ENCODE measurements around the gene LPCAT1.

DNA sequence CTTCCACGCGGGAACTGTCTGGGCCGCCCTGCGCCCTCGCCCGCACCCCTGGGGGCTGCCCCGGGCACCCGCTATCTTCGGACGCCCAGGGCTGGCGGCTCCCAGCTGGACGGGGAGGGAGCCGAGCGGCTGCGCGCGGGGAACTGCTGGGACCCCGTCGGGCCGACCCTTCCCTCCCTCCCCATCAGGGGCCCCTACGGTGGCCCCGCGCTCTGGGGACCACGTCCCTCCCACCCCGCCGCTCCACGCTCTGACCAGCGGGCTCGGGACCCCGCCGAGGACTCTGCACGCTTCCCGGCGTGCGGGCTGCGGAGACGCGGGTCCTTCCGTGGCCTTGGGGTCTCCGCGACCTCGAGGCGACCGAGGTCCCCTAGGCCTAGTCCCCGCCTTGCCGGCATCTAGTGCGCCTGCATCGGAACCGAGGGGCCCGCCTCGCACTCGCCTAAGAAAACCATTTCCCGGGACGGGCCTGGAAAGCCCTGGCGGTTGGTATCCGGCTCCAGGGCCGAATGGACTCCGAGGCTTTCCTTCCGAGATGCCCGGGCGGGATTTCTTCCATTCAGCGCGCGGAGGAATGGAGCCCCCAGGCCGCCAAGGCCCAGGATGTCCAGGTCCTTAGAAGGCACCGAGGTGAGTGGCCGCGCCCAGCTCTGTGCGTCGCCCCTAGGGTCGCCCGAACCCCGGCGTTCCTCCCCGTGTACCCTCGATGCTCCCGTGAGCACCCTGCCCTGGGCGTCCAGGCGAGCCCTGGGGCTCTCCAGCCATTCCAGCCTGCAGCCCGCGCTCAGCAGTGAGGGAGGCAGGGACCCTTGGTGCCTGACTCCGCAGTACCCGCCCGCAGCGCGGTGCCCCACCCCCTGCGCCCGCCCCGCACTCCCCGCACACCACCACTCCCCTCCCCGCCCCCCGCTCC is 77.8 kb downstream of the LPCAT1 start:
- TF ChIP-seq, protein P1, sequence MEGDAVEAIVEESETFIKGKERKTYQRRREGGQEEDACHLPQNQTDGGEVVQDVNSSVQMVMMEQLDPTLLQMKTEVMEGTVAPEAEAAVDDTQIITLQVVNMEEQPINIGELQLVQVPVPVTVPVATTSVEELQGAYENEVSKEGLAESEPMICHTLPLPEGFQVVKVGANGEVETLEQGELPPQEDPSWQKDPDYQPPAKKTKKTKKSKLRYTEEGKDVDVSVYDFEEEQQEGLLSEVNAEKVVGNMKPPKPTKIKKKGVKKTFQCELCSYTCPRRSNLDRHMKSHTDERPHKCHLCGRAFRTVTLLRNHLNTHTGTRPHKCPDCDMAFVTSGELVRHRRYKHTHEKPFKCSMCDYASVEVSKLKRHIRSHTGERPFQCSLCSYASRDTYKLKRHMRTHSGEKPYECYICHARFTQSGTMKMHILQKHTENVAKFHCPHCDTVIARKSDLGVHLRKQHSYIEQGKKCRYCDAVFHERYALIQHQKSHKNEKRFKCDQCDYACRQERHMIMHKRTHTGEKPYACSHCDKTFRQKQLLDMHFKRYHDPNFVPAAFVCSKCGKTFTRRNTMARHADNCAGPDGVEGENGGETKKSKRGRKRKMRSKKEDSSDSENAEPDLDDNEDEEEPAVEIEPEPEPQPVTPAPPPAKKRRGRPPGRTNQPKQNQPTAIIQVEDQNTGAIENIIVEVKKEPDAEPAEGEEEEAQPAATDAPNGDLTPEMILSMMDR (IDR thresholded peaks at IDR 0.05), result no peak
- TF ChIP-seq POLR2AphosphoS5 (IDR thresholded peaks at IDR 0.05), result no peak

Data from stomach (tissue), 4 donors.